Suprapubic skin (tissue), 4 donors: ENCODE data around the gene OXT. TPM values are rescaled to one million over a fixed set of nuclear protein-coding genes. Genes with fewer than 3 reads are reported as not detected.

ENCODE experiments used
- DNase-seq, 2 donors: peaks; one replicate each; pipeline ENCODE4 v3.0.0-alpha.2; 2019; ENCODE audit warnings: low spot score in 2 of 2
- H3K27ac ChIP-seq: fragments of 200-600 bp; sonication (generic); one replicate; pipeline ENCODE4 v1.5.1; 2019
- H3K27me3 ChIP-seq: fragments of 200-600 bp; sonication (generic); one replicate; pipeline ENCODE4 v1.5.1; 2019
- H3K36me3 ChIP-seq: fragments of 200-600 bp; sonication (generic); one replicate; pipeline ENCODE4 v1.5.1; 2019
- H3K4me1 ChIP-seq: fragments of 200-600 bp; sonication (generic); one replicate; pipeline ENCODE4 v1.5.1; 2019
- H3K4me3 ChIP-seq: fragments of 200-600 bp; sonication (generic); one replicate; pipeline ENCODE4 v1.5.1; 2019; ENCODE audit warnings: mild to moderate bottlenecking
- H3K9me3 ChIP-seq: fragments of 200-600 bp; sonication (generic); one replicate; pipeline ENCODE4 v1.5.1; 2019
- CTCF ChIP-seq, 2 donors: fragments of 200-600 bp in 1 of 2; fragments of 450-650 bp in 1 of 2; sonication (generic) in 1 of 2; IDR thresholded peaks; one replicate each; pipeline ENCODE4 v1.5.1; 2016 to 2019; ENCODE audit warnings: antibody characterized with exemption in 2 of 2, mild to moderate bottlenecking in 1 of 2, moderate library complexity in 1 of 2
- EP300 ChIP-seq: sonication (generic); formaldehyde crosslinking; IDR thresholded peaks from one replicate; pipeline ENCODE4 v1.6.1; 2017; ENCODE audit warnings: antibody characterized with exemption
- POLR2A ChIP-seq, 2 donors: fragments of 450-650 bp; IDR thresholded peaks; one replicate each; pipeline ENCODE4 v1.6.1; 2017; ENCODE audit warnings: antibody characterized with exemption in 2 of 2, mild to moderate bottlenecking in 2 of 2, moderate library complexity in 2 of 2
- POLR2AphosphoS5 ChIP-seq, 3 donors: sonication (generic); formaldehyde crosslinking; IDR thresholded peaks; one replicate each; pipeline ENCODE4 v1.6.1; 2017; ENCODE audit warnings: antibody characterized with exemption in 3 of 3
- WGBS: methylation state at CpG from one replicate; pipeline ENCODE4 v1.1.5; 2018; 5-methylcytosine and 5-hydroxymethylcytosine counted together
- total RNA-seq, 4 donors: library from RNA; depleted of rRNA; stranded (reverse); fragments of >200 nt; gene quantifications; one replicate each; pipeline ENCODE4 v1.1.0, GENCODE V29; 2016

Gene OXT
- total RNA-seq, 4 donors from 2014 or later = 2.0 TPM; not detected in 3

- H3K27ac ChIP-seq = no peak overlapping the region
- no peaks in the 10 kb centered on the region for H3K27me3 ChIP-seq
- no peaks in the 10 kb centered on the region for H3K9me3 ChIP-seq
- peaks cover 71% of the 10 kb centered on the region for H3K36me3 ChIP-seq
- H3K4me3 ChIP-seq = no peak overlapping the region
- no peaks in the 10 kb centered on the region for H3K4me1 ChIP-seq
- TF ChIP-seq POLR2A (IDR thresholded peaks at IDR 0.05) (no peak), EP300 (no peak), POLR2AphosphoS5 (IDR thresholded peaks at IDR 0.05) (no peak), CTCF (IDR thresholded peaks at IDR 0.05) (no peak)
- WGBS = 75% methylated on average over 8 of the region's 8 CpGs
- no peak for DNase-seq
These were observed 38.8 kb upstream of the OXT start for GRCh38 chr20:3032624-3033023.

GRCh38 chr20:3037654-3038053, 33.8 kb upstream of the OXT start:
- H3K4me3 ChIP-seq = no peak overlapping the region
- TF ChIP-seq POLR2AphosphoS5 (IDR thresholded peaks at IDR 0.05) (no peak), POLR2A (IDR thresholded peaks at IDR 0.05) (no peak), EP300 (no peak), CTCF (IDR thresholded peaks at IDR 0.05) (no peak)
- DNase-seq = no peak
- no peaks in the 10 kb centered on the region for H3K9me3 ChIP-seq
- 86% methylated on average over 3 of the region's 3 CpGs for WGBS
- H3K4me1 ChIP-seq = peaks cover 5% of the 10 kb centered on the region
- H3K27ac ChIP-seq = no peak overlapping the region
- no peaks in the 10 kb centered on the region for H3K27me3 ChIP-seq
- H3K36me3 ChIP-seq = peaks cover 63% of the 10 kb centered on the region

GRCh38 chr20:3038454-3038853, 33.0 kb upstream of the OXT start:
- peaks cover 59% of the 10 kb centered on the region for H3K36me3 ChIP-seq
- no peaks in the 10 kb centered on the region for H3K27me3 ChIP-seq
- TF ChIP-seq POLR2AphosphoS5 (IDR thresholded peaks at IDR 0.05) (no peak), POLR2A (IDR thresholded peaks at IDR 0.05) (no peak), EP300 (no peak), CTCF (IDR thresholded peaks at IDR 0.05) (no peak)
- 82% methylated on average over 5 of the region's 5 CpGs for WGBS
- no peak for DNase-seq
- H3K27ac ChIP-seq = no peak overlapping the region
- no peaks in the 10 kb centered on the region for H3K9me3 ChIP-seq
- peaks cover 5% of the 10 kb centered on the region for H3K4me1 ChIP-seq
- no peak overlapping the region for H3K4me3 ChIP-seq

- WGBS = 89% methylated on average over 4 of the region's 4 CpGs
- peaks cover 59% of the 10 kb centered on the region for H3K36me3 ChIP-seq
- H3K9me3 ChIP-seq = no peaks in the 10 kb centered on the region
These were observed 32.0 kb upstream of the OXT start for GRCh38 chr20:3039426-3039825.

GRCh38 chr20:3040086-3040485, 31.3 kb upstream of the OXT start:
- H3K36me3 ChIP-seq = peaks cover 57% of the 10 kb centered on the region

More at GRCh38 chr20:3039426-3039825, 32.0 kb upstream of the OXT start:
- DNase-seq = no peak
- H3K27me3 ChIP-seq = no peaks in the 10 kb centered on the region
- no peak for TF ChIP-seq EP300
- TF ChIP-seq CTCF (IDR thresholded peaks at IDR 0.05) = no peak
- no peak for TF ChIP-seq POLR2A (IDR thresholded peaks at IDR 0.05)
- TF ChIP-seq POLR2AphosphoS5 (IDR thresholded peaks at IDR 0.05) = no peak
- no peak overlapping the region for H3K4me3 ChIP-seq
- H3K4me1 ChIP-seq = peaks cover 5% of the 10 kb centered on the region
- H3K27ac ChIP-seq = no peak overlapping the region

More at GRCh38 chr20:3040086-3040485, 31.3 kb upstream of the OXT start:
- DNase-seq = no peak
- H3K9me3 ChIP-seq = no peaks in the 10 kb centered on the region
- H3K4me3 ChIP-seq = no peak overlapping the region
- 93% methylated on average over 8 of the region's 8 CpGs for WGBS
- TF ChIP-seq POLR2AphosphoS5 (IDR thresholded peaks at IDR 0.05) = no peak
- no peak for TF ChIP-seq EP300
- TF ChIP-seq CTCF (IDR thresholded peaks at IDR 0.05) = no peak
- no peak for TF ChIP-seq POLR2A (IDR thresholded peaks at IDR 0.05)
- H3K27ac ChIP-seq = no peak overlapping the region
- no peaks in the 10 kb centered on the region for H3K27me3 ChIP-seq
- peaks cover 8% of the 10 kb centered on the region for H3K4me1 ChIP-seq
